Measurements from ENCODE around the gene LCOR. TPM values are rescaled to one million over a fixed set of nuclear protein-coding genes. Genes with fewer than 3 reads are reported as not detected.

The LCOR gene
- 10.3 and 15.7 TPM in 2 replicates for total RNA-seq
- polyA plus RNA-seq: 15.0 and 15.2 TPM in 2 replicates
- 5.0 and 5.9 TPM in 2 replicates for polyA plus RNA-seq (2012)
- 12.1 and 20.6 TPM in 2 replicates for polyA minus RNA-seq (ENCODE audit: low replicate concordance)

DNA sequence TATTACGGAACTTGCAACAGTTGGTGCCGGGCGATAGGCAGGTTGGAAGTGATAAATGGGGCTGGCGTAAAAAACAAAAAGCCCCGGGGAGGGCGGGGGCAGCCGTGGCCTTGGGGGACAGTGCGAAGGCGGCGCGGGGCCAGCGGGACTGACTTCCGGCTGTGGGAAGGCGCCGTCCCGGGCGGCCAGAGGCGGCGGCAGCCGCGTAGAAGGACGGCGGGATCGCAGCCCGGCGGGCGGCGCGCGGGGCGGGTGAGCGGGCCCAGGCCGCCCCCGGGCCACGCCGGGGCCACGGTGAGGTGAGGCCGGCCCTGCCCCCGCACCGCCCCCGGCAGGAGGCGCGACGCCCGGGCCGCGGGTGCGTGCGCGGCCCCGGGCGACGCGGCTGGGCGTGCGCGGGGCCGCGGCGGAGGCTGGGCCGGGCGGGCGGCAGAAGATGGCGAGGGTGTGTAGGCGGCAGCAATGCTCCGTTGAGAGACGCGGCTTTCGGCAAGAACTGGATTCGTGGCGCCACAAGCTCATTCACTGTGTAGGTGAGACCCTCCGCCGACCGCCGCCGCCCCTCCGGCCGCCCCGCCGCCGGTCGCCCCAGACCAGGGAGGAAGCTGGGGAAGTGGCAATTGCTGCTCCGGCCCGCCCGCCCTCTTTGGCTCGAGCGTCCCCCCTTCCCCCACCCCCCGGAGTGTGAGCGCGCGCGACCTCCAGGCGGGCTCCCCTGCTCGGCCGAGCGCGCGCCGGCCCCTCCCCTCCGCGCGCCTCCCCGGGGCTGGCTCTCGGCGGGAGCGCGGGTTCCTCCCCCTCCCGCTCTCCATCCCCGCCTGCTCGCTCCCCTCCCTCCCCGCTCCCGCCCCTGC, at the start of gene LCOR:
LCOR (plus strand) TSS at position 432 of the 854 bp plus-strand sequence. CDS start 116,760 bp downstream, outside the sequence.
- Histone ChIP-seq H3K4me2 (ENCODE audit: extremely low read depth, insufficient read depth, low read length) (peak within 1 kb of the TSS; percentile 81), H3K4me3 (replicated peaks in 1 of 4; ENCODE audit: control extremely low read depth in 1 of 4, insufficient read depth in 1 of 4, low read depth in 3 of 4, low read length in 4 of 4) (peak within 1 kb of the TSS; percentile 53 to 87 (median 68)), H3K9me3 (ENCODE audit: control insufficient read depth, insufficient read depth, low read depth, low read length) (no peaks in the 10 kb centered on the region), H3K4me1 (ENCODE audit: control insufficient read depth, extremely low read depth, insufficient read depth, low read length) (peaks cover 4% of the 10 kb centered on the region), H3K36me3 (ENCODE audit: control insufficient read depth, insufficient read depth, low read length) (no peaks in the 10 kb centered on the region), H3K9ac (ENCODE audit: insufficient read depth, low read length) (peak within 1 kb of the TSS; percentile 79), H2AFZ (ENCODE audit: low read length) (peak within 1 kb of the TSS; percentile 74), H3K27ac (ENCODE audit: insufficient read depth, low read length) (peak within 1 kb of the TSS; percentile 59), H4K20me1 (ENCODE audit: control insufficient read depth, extremely low read depth, insufficient read depth, low read length) (no peaks in the 10 kb centered on the region), H3K79me2 (ENCODE audit: control insufficient read depth, insufficient read depth, low read length) (peaks cover 43% of the 10 kb centered on the region), H3K27me3 (ENCODE audit: control insufficient read depth, insufficient read depth, low read length) (no peaks in the 10 kb centered on the region)
- TF ChIP-seq EZH2 (IDR thresholded peaks at IDR 0.05; ENCODE audit: low read length, missing control alignments) (no peak), CTCF (conservative IDR thresholded peaks at IDR 0.05 in 1 of 2, IDR thresholded peaks at IDR 0.05 in 1 of 2; ENCODE audit: low read depth in 1 of 2, low read length in 2 of 2) (no peak)
- peak; percentile 86 to 92 for DNase-seq (ENCODE audit: low read depth in 2 of 2)

- TF ChIP-seq EZH2 (IDR thresholded peaks at IDR 0.05; ENCODE audit: low read length, missing control alignments): no peak
- no peak for TF ChIP-seq CTCF (conservative IDR thresholded peaks at IDR 0.05 in 1 of 2, IDR thresholded peaks at IDR 0.05 in 1 of 2; ENCODE audit: low read depth in 1 of 2, low read length in 2 of 2)
- Histone ChIP-seq H3K36me3 (ENCODE audit: control insufficient read depth, insufficient read depth, low read length) (no peaks in the 10 kb centered on the region), H3K9me3 (ENCODE audit: control insufficient read depth, insufficient read depth, low read depth, low read length) (no peaks in the 10 kb centered on the region), H2AFZ (ENCODE audit: low read length) (no peak overlapping the region), H3K27ac (ENCODE audit: insufficient read depth, low read length) (no peak overlapping the region), H3K79me2 (ENCODE audit: control insufficient read depth, insufficient read depth, low read length) (no peaks in the 10 kb centered on the region), H3K4me2 (ENCODE audit: extremely low read depth, insufficient read depth, low read length) (no peak overlapping the region), H4K20me1 (ENCODE audit: control insufficient read depth, extremely low read depth, insufficient read depth, low read length) (no peaks in the 10 kb centered on the region), H3K4me1 (ENCODE audit: control insufficient read depth, extremely low read depth, insufficient read depth, low read length) (no peaks in the 10 kb centered on the region), H3K27me3 (ENCODE audit: control insufficient read depth, insufficient read depth, low read length) (no peaks in the 10 kb centered on the region), H3K4me3 (replicated peaks in 1 of 4; ENCODE audit: control extremely low read depth in 1 of 4, insufficient read depth in 1 of 4, low read depth in 3 of 4, low read length in 4 of 4) (no peak overlapping the region), H3K9ac (ENCODE audit: insufficient read depth, low read length) (no peak overlapping the region)
- DNase-seq (ENCODE audit: low read depth in 2 of 2): no peak
These were observed 47.8 kb upstream of the LCOR start for GRCh38 chr10:96784253-96784652.

- no peaks in the 10 kb centered on the region for H3K9me3 ChIP-seq (ENCODE audit: control insufficient read depth, insufficient read depth, low read depth, low read length)
- DNase-seq (ENCODE audit: low read depth in 2 of 2): no peak
- no peaks in the 10 kb centered on the region for H3K79me2 ChIP-seq (ENCODE audit: control insufficient read depth, insufficient read depth, low read length)
- TF ChIP-seq EZH2 (IDR thresholded peaks at IDR 0.05; ENCODE audit: low read length, missing control alignments) (no peak), CTCF (conservative IDR thresholded peaks at IDR 0.05 in 1 of 2, IDR thresholded peaks at IDR 0.05 in 1 of 2; ENCODE audit: low read depth in 1 of 2, low read length in 2 of 2) (no peak)
- no peak overlapping the region for H3K4me2 ChIP-seq (ENCODE audit: extremely low read depth, insufficient read depth, low read length)
- no peak overlapping the region for H3K9ac ChIP-seq (ENCODE audit: insufficient read depth, low read length)
- no peak overlapping the region for H3K27ac ChIP-seq (ENCODE audit: insufficient read depth, low read length)
- H4K20me1 ChIP-seq (ENCODE audit: control insufficient read depth, extremely low read depth, insufficient read depth, low read length): no peaks in the 10 kb centered on the region
- H3K4me1 ChIP-seq (ENCODE audit: control insufficient read depth, extremely low read depth, insufficient read depth, low read length): no peaks in the 10 kb centered on the region
- H3K36me3 ChIP-seq (ENCODE audit: control insufficient read depth, insufficient read depth, low read length): no peaks in the 10 kb centered on the region
- no peak overlapping the region for H3K4me3 ChIP-seq (replicated peaks in 1 of 4; ENCODE audit: control extremely low read depth in 1 of 4, insufficient read depth in 1 of 4, low read depth in 3 of 4, low read length in 4 of 4)
- H2AFZ ChIP-seq (ENCODE audit: low read length): no peak overlapping the region
- H3K27me3 ChIP-seq (ENCODE audit: control insufficient read depth, insufficient read depth, low read length): no peaks in the 10 kb centered on the region
These were observed 42.5 kb upstream of the LCOR start for GRCh38 chr10:96789571-96790108.

All from fibroblast of lung (primary cell).